ENCODE results near the gene LRRC56.

Gene LRRC56, protein sequence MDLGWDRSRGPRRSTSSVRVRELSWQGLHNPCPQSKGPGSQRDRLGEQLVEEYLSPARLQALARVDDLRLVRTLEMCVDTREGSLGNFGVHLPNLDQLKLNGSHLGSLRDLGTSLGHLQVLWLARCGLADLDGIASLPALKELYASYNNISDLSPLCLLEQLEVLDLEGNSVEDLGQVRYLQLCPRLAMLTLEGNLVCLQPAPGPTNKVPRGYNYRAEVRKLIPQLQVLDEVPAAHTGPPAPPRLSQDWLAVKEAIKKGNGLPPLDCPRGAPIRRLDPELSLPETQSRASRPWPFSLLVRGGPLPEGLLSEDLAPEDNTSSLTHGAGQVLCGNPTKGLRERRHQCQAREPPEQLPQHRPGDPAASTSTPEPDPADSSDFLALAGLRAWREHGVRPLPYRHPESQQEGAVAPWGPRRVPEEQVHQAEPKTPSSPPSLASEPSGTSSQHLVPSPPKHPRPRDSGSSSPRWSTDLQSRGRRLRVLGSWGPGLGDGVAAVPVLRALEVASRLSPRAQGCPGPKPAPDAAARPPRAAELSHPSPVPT

DNA sequence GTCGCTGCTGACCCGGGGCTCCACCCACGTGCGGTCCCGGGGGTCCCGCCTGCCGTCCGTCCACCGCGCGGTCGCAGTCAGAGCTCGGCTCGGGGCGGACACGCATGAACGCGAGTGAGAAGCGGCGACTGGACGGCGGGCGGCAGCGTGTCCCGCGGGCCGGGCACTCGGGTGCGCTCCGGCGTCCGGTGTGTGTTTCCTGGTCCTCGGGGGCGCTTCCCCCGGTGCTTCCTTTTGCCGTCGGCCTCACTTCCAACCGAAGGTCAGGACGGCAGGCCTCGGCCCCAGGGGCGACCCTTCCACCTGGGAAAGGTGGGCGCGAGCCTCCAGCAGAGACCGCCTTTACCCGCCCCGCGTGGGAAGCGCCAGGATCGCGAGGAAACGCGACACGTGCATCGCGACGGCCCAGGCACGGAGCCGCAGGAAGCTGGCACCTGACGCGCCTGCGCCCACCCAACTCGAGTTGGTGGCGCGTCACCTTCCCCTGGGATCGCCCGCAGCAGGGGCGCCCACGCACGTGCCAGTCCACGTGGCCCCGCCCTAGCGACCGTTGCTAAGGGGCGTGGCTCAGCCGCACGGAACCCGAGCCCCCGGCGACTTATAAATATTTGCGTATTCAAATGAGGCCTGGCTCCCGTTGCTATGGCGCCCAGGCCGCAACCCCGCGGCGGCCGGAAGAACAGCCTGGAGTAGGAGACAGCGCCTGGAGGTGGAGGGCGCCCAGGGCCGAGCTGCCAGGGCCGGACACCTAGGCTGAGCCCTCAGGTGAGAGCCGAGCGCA, at the start of gene LRRC56:
TSS of gene LRRC56 (plus strand) at position 687 of the 781 bp plus-strand sequence. CDS start 3,158 bp downstream, outside the sequence.
- peak; percentile 72 to 91 for DNase-seq

- no peak for DNase-seq
Observed at GRCh38 chr11:487571-488021, 49.7 kb upstream of the LRRC56 start.

DNA sequence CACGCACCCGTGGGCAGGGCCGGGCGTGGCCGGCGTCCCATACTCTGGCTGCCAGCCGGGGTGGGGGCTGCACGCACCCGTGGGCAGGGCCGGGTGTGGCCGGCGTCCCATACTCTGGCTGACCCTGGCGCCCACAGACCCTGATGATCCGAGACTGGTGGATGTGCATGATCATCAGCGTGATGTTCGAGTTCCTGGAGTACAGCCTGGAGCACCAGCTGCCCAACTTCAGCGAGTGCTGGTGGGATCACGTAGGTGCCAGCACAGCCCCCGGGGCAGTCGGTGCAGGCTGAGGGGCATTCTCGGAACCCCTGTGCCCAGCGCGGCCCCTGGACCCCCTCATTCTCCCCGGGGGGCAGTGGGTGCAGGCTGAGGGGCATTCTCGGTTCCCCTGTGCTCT, 49.3 kb upstream of the LRRC56 start:
- no peak for DNase-seq

- no peak for DNase-seq
Observed at GRCh38 chr11:488579-488978, 48.7 kb upstream of the LRRC56 start.

DNA sequence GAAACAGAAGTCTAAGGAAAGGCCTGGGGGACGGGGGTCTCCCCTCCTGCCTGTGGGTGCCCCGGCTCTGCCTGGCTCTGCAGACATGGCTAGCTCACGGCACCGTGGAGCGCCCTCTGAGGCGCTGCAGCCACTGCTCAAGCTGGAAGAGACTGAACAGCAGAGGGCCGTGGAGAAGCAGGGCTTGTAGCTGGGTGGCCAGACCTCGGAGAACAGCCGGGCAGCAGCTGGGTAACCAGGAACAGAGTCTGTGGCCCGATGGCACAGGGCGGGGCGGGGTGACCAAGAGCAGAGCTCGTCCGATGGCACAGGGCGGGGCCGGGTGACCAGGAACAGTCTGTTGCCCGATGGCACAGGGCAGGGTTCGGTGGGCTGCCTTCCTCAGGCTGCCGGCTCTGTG, 48.3 kb upstream of the LRRC56 start:
- DNase-seq: no peak

- no peak for DNase-seq
Observed at GRCh38 chr11:489610-490185, 47.6 kb upstream of the LRRC56 start.

DNA sequence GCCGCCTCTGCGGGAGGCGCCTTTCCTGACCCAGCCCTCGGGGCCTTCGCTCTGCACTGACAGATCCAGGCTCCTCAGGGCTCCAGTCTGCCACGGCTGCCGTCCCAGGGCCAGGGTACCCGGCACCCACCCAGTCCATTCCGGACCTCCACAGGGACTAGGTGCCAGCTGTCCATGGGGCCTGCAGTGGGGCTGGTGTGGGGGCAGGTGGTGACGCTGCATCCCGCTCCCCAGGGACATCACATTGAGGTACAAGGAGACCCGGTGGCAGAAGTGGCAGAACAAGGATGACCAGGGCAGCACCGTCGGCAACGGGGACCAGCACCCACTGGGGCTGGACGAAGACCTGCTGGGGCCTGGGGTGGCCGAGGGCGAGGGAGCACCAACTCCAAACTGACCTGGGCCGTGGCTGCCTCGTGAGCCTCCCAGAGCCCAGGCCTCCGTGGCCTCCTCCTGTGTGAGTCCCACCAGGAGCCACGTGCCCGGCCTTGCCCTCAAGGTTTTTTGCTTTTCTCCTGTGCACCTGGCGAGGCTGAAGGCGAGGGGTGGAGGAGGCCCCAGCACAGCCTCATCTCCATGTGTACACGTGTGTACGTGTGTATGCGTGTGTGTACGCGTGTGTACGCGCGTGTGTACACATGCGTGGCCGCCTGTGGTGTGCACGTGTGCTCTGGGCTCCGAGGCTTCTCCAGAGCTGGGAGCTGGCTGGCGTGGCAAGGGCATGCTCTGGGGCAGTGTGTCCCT, 47.0 kb upstream of the LRRC56 start:
- DNase-seq: no peak

DNA sequence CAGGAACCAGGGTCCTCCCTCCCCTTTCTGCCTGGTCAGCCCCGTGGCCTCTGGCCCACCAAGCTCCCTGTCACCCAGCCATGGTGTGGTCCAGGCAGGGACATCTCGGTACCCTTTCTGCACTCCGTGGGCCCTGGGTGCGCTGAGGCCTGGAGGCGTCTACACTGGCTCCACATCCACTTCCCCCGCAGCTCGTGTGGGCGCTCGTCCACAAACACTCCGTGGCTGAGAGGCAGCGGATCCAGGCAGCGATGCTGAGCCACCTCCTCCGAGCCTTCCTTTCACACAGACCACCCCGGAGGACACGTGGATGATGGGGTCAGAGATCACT, 46.4 kb upstream of the LRRC56 start:
- DNase-seq: no peak

DNA sequence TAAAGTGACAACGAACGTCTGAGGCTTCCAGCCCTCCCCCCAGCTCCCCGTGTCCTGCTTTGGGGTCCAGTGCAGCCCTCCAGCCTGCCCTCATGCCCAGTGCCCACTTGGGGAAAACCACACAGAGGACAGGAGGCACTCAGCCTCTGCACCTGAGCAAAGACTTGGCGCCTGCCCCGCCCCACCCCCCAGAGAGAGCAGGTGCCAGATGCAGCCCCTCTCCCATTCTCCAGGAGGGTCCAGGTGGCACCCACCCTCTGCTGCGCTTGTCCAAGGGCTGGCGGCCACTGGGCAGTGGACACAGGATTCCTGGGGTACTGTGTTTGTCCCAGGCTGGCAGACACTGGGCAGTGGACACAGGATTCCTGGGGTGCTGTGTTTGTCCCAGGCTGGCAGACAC, 46.0 kb upstream of the LRRC56 start:
- no peak for DNase-seq

DNA sequence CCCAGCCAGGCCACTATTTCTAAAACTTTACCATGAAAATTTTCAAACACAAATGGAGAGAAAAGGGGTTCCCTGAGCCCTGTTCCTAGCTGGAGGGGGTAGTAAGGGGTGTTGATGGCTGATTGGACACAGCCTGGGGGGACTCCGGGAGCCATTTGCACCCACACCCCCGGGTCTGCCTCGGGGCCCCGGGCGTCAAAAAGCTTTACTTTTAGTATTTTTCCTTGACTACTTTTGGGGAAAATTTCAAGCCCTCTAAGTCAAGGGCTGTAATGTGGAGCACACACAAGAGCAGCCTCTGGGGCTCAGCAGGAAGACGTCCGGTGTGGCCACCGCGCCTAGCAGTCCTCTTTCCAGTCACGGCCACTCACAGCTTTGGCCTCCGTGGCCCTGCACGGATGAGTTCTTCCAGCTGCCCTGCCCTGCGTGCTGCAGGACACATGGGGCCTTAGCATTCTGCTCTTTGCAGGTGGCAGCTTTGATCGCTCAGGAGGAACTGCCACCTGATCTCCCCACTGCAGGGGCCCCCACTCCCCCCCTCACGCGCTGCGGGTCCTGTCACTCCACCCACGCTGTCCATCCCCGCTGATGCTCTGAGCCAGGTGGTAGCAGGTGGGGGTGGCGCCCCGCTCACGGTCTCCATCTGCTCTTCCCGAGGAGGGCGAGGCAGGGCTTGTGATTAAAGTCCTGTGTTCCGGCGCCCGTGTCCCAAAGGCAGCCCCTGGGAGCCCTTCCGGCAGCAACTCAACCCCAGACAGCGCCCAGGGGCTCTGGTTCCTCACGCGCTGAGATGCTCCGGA, 44.7 kb upstream of the LRRC56 start:
- peak in 1 of 2 experiments; percentile 51 for DNase-seq

DNA sequence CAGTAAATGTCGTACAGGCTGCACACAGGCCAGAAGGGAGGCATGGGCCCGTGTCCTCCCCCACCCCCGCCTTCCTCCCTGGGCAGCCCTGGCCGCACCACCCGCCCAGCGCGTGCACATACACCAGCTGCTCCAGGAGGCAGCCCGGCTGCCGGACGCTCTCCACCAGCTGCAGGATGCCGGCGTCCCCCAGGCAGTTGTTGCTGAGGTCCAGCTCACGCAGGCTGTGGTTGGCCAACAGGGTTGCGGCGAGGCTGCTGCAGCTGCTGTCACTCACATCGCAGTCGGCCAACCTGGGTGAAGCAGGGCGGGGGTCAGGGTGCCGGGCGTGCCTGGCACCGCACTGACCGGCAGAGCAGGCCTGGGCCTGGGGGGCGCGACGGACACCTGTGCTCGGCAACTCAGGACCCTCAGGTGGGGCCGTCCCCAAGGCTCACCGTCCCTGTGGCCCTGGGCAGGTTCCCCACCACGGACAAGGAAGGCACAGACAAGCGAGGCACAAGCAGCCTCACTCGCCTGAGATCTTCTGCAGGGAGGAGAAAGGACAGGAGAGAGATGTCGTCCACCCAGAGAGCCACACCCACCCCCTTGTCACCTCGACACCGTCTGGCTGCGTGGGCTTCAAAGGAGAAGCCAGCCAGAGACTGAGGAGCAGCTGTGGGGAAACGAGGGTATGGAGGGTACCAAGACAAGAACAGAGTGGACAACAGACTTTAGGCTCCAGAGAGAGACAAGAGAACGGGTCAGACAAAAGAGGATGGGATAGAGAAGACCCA, 42.4 kb upstream of the LRRC56 start:
- DNase-seq: no peak

- DNase-seq: no peak
Observed at GRCh38 chr11:495537-495931, 41.8 kb upstream of the LRRC56 start.

DNA sequence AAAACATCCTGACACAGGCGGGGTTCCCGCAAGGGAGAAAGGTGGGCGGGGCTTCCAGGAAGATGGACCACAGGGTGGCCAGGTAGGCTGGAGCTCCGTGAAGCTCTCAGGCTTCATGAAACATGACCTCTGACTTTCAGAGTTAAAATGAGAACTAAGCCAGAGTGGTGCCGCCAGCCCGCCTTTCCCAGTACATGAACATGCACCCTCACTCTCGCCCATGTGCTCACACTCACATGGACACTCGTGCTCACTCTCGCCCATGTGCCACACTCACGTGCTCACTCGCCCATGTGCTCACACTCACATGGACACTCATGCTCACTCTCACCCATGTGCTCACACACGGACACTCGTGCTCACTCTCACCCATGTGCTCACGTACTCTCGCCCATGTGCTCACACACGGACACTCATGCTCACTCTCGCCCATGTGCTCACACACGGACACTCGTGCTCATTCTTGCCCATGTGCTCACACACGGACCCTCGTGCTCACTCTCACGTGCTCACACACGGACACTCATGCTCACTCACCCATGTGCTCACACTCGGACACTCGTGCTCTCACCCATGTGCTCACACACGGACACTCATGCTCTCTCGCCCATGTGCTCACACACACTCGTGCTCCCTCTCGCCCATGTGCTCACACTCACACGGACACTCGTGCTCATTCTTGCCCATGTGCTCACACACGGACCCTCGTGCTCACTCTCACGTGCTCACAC, 40.3 kb upstream of the LRRC56 start:
- no peak for DNase-seq

GRCh38 chr11:497565-498296, 39.6 kb upstream of the LRRC56 start:
- no peak for DNase-seq

DNA sequence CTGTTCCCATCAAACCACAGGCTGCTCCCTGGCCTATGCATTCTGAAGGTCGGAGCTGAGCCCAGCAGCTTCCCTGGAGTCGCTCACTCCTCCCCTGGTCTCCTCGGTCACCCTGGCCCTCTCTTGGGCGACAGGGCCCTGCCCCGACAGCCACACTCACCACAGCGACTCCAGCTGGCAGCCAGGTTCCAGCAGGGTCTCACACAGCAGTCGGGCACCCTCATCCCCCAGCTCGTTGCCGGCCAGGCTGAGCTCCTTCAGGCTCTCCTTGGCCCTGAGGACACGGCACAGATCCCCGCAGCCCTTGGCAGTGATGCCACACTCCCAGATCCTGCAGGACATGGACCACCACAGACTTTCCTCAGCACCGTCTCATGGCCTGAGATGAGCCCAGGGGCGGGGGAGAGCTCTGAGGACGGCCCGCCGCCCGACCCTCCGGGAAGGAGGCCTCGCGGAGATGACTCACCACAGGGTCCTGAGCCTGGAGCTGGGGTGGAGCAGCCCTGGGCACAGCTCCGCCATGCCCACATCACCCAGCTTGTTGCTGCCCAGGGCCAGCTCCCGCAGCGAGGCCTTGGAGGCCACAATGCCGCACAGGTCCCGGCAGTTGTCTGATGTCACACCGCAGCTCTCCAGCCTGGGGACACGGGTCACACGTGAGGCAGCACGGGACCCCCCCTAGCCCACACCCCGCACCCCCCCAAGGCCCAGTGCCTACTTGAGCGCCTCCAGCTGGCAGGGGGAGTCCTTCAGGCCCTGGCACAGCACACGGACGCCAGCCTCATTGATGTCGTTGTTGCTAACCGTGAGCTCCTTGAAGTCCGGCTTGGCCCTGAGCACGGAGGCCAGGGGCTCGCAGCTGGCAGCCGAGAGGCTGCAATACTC, 38.8 kb upstream of the LRRC56 start:
- no peak for DNase-seq

- no peak for DNase-seq
Observed at GRCh38 chr11:499201-500076, 37.9 kb upstream of the LRRC56 start.

DNA sequence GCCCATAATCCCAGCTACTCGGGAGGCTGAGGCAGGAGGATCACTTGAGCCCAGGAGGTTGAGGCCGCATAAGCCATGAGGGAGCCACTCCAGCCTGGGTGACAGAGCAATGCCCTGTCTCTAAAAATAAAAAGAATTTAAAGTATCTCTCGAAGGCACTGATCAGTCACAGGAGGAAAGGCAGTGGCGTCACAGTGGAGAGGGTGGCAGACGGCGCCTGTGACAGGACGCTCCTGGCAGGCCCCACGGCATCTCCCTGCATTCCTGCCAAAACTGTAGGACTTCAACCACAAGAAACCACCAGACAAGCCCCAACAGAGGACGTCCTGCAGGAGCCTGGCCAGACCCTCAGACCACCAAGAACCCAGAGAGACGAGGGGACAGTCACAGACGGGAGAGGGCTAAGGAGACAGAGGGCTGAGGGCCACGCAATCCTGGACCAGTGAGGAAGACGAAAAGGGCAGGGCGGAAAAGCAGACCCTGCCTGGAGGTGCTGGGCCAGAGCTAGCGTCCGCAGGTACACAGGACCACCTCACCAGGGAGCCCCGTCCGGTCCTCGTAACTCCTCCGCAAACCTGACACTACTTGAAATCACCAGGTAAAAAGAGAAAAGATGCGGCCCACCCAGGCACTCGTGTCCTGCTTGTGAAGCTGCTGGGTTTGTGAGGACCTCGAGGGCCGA, 36.2 kb upstream of the LRRC56 start:
- DNase-seq: no peak

Measured in NCI-H187 (cell line).